Activated B cell treated with CpG ODN at 0.5 μM for 24 hours (primary cell): Measurements from ENCODE around the gene ZNF684. TPM values are rescaled to one million over a fixed set of nuclear protein-coding genes. Genes with fewer than 3 reads are reported as not detected.
A peak's percentile ranks its signal among the peaks of the same experiment; 100 is the strongest.

Experiments used
- ATAC-seq: fragments of 200-7000 bp; cut with Tn5 transposase; one replicate; pipeline ENCODE4 v1.10.0; 2021; ENCODE audit warnings: low read depth, mild to moderate bottlenecking, moderate library complexity
- CTCF ChIA-PET: fragments of 350-600 bp; sonication (Branson Sonifier 250); formaldehyde crosslinking; loops from one replicate; lab custom pipeline; 2021; ENCODE audit warnings: antibody characterized with exemption; lab: Charles Lee
- POLR2A ChIA-PET: fragments of 350-600 bp; sonication (Branson Sonifier 250); formaldehyde crosslinking; loops from one replicate; lab custom pipeline; 2021; ENCODE audit warnings: antibody characterized with exemption; lab: Charles Lee
- DNase-seq: peaks from one replicate; pipeline ENCODE4 v3.0.0; 2022
- H3K27ac Mint-ChIP-seq: one replicate; pipeline ENCODE4 v1.8.0; 2020; ENCODE audit warnings: mixed read lengths
- H3K27me3 Mint-ChIP-seq: one replicate; pipeline ENCODE4 v1.8.0; 2021; ENCODE audit warnings: mixed read lengths
- H3K36me3 Mint-ChIP-seq: one replicate; pipeline ENCODE4 v1.8.0; 2021; ENCODE audit warnings: low read depth, mixed read lengths
- H3K4me1 Mint-ChIP-seq: one replicate; pipeline ENCODE4 v1.8.0; 2021; ENCODE audit warnings: mixed read lengths
- H3K4me3 Mint-ChIP-seq: one replicate; pipeline ENCODE4 v1.8.0; 2020; ENCODE audit warnings: mild to moderate bottlenecking, mixed read lengths
- H3K9me3 Mint-ChIP-seq: one replicate; pipeline ENCODE4 v1.8.0; 2020; ENCODE audit warnings: mixed read lengths
- intact Hi-C: fragments of 100-400 bp; cut with micrococcal nuclease; formaldehyde crosslinking; loops from one replicate; pipeline ENCODE4 v1.15.1; 2024
- total RNA-seq: library from RNA; stranded (reverse); gene quantifications from 2 replicates; pipeline ENCODE4 v1.2.3, GENCODE V29; 2022
- TF ChIP-seq, protein P1 (sequence below): fragments of 200-600 bp; IDR thresholded peaks from one replicate; pipeline ENCODE4 v1.8.0; 2022; ENCODE audit warnings: antibody characterized with exemption, mild to moderate bottlenecking

The ZNF684 gene
- total RNA-seq, 1 donor from 2014 or later: 5.4 TPM

- ChIA-PET CTCF (interaction anchor here (0.7 to 2.4 kb wide), 7 partner anchors 25 to 422 kb away, joined by 3 to 11 read pairs (median 4); partner anchors contain the start of genes EXO5, NFYC and ZFP69B), POLR2A (interaction anchor here (1.1 to 2.4 kb wide), 4 partner anchors 24 to 180 kb away, joined by 3 to 17 read pairs (median 12); partner anchors contain the start of genes EXO5, NFYC and ZFP69B)
- Mint-ChIP-seq H3K36me3 (peaks cover 20% of the 10 kb centered on the region), H3K4me1 (peaks cover 29% of the 10 kb centered on the region), H3K4me3 (peak overlapping the region; percentile 97), H3K9me3 (peaks cover 2% of the 10 kb centered on the region), H3K27me3 (no peaks in the 10 kb centered on the region), H3K27ac (peak overlapping the region; percentile 44)
- intact Hi-C loops: loop anchor here (2.0 to 5.0 kb wide), 2 partner anchors 159 to 318 kb away; partner anchors contain the start of gene NFYC
- DNase-seq (no peak), ATAC-seq (peak; percentile 37)
- TF ChIP-seq, protein P1, sequence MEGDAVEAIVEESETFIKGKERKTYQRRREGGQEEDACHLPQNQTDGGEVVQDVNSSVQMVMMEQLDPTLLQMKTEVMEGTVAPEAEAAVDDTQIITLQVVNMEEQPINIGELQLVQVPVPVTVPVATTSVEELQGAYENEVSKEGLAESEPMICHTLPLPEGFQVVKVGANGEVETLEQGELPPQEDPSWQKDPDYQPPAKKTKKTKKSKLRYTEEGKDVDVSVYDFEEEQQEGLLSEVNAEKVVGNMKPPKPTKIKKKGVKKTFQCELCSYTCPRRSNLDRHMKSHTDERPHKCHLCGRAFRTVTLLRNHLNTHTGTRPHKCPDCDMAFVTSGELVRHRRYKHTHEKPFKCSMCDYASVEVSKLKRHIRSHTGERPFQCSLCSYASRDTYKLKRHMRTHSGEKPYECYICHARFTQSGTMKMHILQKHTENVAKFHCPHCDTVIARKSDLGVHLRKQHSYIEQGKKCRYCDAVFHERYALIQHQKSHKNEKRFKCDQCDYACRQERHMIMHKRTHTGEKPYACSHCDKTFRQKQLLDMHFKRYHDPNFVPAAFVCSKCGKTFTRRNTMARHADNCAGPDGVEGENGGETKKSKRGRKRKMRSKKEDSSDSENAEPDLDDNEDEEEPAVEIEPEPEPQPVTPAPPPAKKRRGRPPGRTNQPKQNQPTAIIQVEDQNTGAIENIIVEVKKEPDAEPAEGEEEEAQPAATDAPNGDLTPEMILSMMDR: no peak
Observed at GRCh38 chr1:40532844-40533424, 1.5 kb downstream of the ZNF684 start.

- peaks cover 29% of the 10 kb centered on the region for H3K4me1 Mint-ChIP-seq
- peaks cover 2% of the 10 kb centered on the region for H3K9me3 Mint-ChIP-seq
- no peak for DNase-seq
- CTCF ChIA-PET: no interaction called here
- no peaks in the 10 kb centered on the region for H3K27me3 Mint-ChIP-seq
- H3K27ac Mint-ChIP-seq: no peak overlapping the region
- no peak for ATAC-seq
- H3K36me3 Mint-ChIP-seq: peaks cover 22% of the 10 kb centered on the region
- intact Hi-C loops: loop anchor here (5.0 kb wide), 1 partner anchor 158 kb away; the partner anchor contains the start of gene NFYC
- TF ChIP-seq, protein P1: no peak
- POLR2A ChIA-PET: no interaction called here
- H3K4me3 Mint-ChIP-seq: no peak overlapping the region
Observed at GRCh38 chr1:40534589-40534988, 3.2 kb downstream of the ZNF684 start.

DNA sequence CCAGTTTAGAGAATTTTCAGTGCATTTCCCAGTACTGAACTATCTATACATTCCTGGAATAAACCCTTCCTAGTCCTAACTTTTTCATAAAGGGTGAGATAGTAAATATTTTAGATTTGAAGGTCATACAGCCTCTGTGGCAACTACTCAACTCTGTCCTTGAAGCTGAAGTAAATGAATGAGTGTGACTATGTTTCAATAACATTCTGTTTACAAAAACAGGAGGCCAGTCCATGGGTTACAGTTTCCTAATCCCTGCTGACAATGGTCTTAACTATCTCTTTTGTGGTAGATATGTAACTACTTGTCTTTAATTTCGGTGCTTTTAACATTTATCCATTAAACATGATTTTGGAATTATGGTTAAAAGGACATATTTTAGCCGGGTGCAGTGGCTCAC, 4.3 kb downstream of the ZNF684 start:
- CTCF ChIA-PET: no interaction called here
- ATAC-seq: no peak
- intact Hi-C loops: no loop called here
- no peak for DNase-seq
- Mint-ChIP-seq H3K27ac (no peak overlapping the region), H3K4me3 (no peak overlapping the region), H3K36me3 (peaks cover 31% of the 10 kb centered on the region), H3K27me3 (no peaks in the 10 kb centered on the region), H3K9me3 (peaks cover 2% of the 10 kb centered on the region), H3K4me1 (peaks cover 26% of the 10 kb centered on the region)
- TF ChIP-seq, protein P1: no peak
- POLR2A ChIA-PET: interaction anchor here (0.7 kb wide), 1 partner anchor 314 kb away, joined by 4 read pairs; no protein-coding TSS in a partner anchor

DNA sequence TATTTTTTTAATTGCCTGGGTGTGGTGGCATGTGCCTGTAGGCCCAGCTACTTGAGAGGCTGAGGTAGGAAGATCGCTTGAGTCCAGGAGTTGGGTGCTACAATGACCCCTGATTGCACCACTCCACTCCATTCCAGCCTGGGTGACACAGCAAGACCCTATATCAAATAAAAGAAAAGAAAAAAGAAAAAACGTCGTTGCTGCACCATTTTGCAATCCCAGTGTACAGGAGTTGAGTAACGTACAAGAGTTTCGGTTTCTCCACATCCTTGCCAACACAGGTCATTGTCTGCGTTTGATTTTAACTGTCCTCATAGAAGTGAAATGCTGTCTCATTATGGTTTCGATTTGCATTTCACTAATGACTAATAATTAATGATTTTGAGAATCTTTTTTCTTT, 7.9 kb downstream of the ZNF684 start:
- Mint-ChIP-seq H3K4me1 (no peaks in the 10 kb centered on the region), H3K9me3 (no peaks in the 10 kb centered on the region), H3K36me3 (peaks cover 48% of the 10 kb centered on the region), H3K4me3 (no peak overlapping the region), H3K27me3 (no peaks in the 10 kb centered on the region), H3K27ac (no peak overlapping the region)
- TF ChIP-seq, protein P1: no peak
- intact Hi-C loops: no loop called here
- no peak for ATAC-seq
- POLR2A ChIA-PET: no interaction called here
- DNase-seq: no peak
- CTCF ChIA-PET: no interaction called here

GRCh38 chr1:40546957-40547356, 15.5 kb downstream of the ZNF684 start:
- ChIA-PET CTCF (no interaction called here), POLR2A (no interaction called here)
- Mint-ChIP-seq H3K4me3 (no peak overlapping the region), H3K27me3 (no peaks in the 10 kb centered on the region), H3K4me1 (no peaks in the 10 kb centered on the region), H3K36me3 (peaks cover 49% of the 10 kb centered on the region), H3K9me3 (peaks cover 12% of the 10 kb centered on the region), H3K27ac (no peak overlapping the region)
- no peak for DNase-seq
- no peak for ATAC-seq
- TF ChIP-seq, protein P1: no peak
- intact Hi-C loops: no loop called here
